ENCODE measurements around the gene TNFRSF21.
"Not testable (repeated sequence)": the region's sequence is repeated elsewhere in the genome, so short reads cannot be mapped to it uniquely, and the experiment has no call there.

TNFRSF21 gene

GRCh38 chr6:47288267-47289090 is 21.2 kb downstream of the TNFRSF21 start:
- DNase-seq (ENCODE audit: low read depth in 2 of 3, low spot score in 2 of 3), result no peak

- no peak for DNase-seq (ENCODE audit: low read depth in 2 of 3, low spot score in 2 of 3)
Measured at GRCh38 chr6:47286301-47286700, 23.4 kb downstream of the TNFRSF21 start.

- DNase-seq (ENCODE audit: low read depth in 2 of 3, low spot score in 2 of 3), result no peak
Measured at GRCh38 chr6:47283993-47284392, 25.7 kb downstream of the TNFRSF21 start.

- DNase-seq (ENCODE audit: low read depth in 2 of 3, low spot score in 2 of 3), result no peak
Measured at GRCh38 chr6:47278545-47278944, 31.2 kb downstream of the TNFRSF21 start.

- no peak for DNase-seq (ENCODE audit: low read depth in 2 of 3, low spot score in 2 of 3)
Measured at GRCh38 chr6:47277702-47278101, 32.0 kb downstream of the TNFRSF21 start.

- no peak for DNase-seq (ENCODE audit: low read depth in 2 of 3, low spot score in 2 of 3)
Measured at GRCh38 chr6:47276377-47276776, 33.3 kb downstream of the TNFRSF21 start.

GRCh38 chr6:47275640-47276039 is 34.1 kb downstream of the TNFRSF21 start:
- DNase-seq (ENCODE audit: low read depth in 2 of 3, low spot score in 2 of 3), result no peak

- not testable (repeated sequence) for DNase-seq (ENCODE audit: low read depth in 2 of 3, low spot score in 2 of 3)
Measured at GRCh38 chr6:47275132-47275531, 34.6 kb downstream of the TNFRSF21 start.

GRCh38 chr6:47268572-47269187 is 41.0 kb downstream of the TNFRSF21 start:
- no peak for DNase-seq (ENCODE audit: low read depth in 2 of 3, low spot score in 2 of 3)

- no peak for DNase-seq (ENCODE audit: low read depth in 2 of 3, low spot score in 2 of 3)
Measured at GRCh38 chr6:47267301-47267700, 42.4 kb downstream of the TNFRSF21 start.

- DNase-seq (ENCODE audit: low read depth in 2 of 3, low spot score in 2 of 3), result no peak
Measured at GRCh38 chr6:47265971-47266370, 43.7 kb downstream of the TNFRSF21 start.

- no peak for DNase-seq (ENCODE audit: low read depth in 2 of 3, low spot score in 2 of 3)
Measured at GRCh38 chr6:47264775-47265184, 44.9 kb downstream of the TNFRSF21 start.

GRCh38 chr6:47263268-47263667 is 46.4 kb downstream of the TNFRSF21 start:
- DNase-seq (ENCODE audit: low read depth in 2 of 3, low spot score in 2 of 3), result no peak

- DNase-seq (ENCODE audit: low read depth in 2 of 3, low spot score in 2 of 3), result no peak
Measured at GRCh38 chr6:47262231-47262630, 47.5 kb downstream of the TNFRSF21 start.

- DNase-seq (ENCODE audit: low read depth in 2 of 3, low spot score in 2 of 3), result no peak
Measured at GRCh38 chr6:47261191-47261590, 48.5 kb downstream of the TNFRSF21 start.

- DNase-seq (ENCODE audit: low read depth in 2 of 3, low spot score in 2 of 3), result no peak
Measured at GRCh38 chr6:47260021-47260420, 49.7 kb downstream of the TNFRSF21 start.

- no peak for DNase-seq (ENCODE audit: low read depth in 2 of 3, low spot score in 2 of 3)
Measured at GRCh38 chr6:47258724-47259347, 50.9 kb downstream of the TNFRSF21 start.

GRCh38 chr6:47256981-47257730 is 52.5 kb downstream of the TNFRSF21 start:
- DNase-seq (ENCODE audit: low read depth in 2 of 3, low spot score in 2 of 3), result no peak

- DNase-seq (ENCODE audit: low read depth in 2 of 3, low spot score in 2 of 3), result no peak
Measured at GRCh38 chr6:47256361-47256760, 53.3 kb downstream of the TNFRSF21 start.

GRCh38 chr6:47254906-47255305 is 54.8 kb downstream of the TNFRSF21 start:
- no peak for DNase-seq (ENCODE audit: low read depth in 2 of 3, low spot score in 2 of 3)

GRCh38 chr6:47254051-47254450 is 55.7 kb downstream of the TNFRSF21 start:
- no peak for DNase-seq (ENCODE audit: low read depth in 2 of 3, low spot score in 2 of 3)

Data from activated CD8-positive, alpha-beta memory T cell treated with anti-CD3 and anti-CD28 coated beads for 48 hours (primary cell).